AG10803 (cell line): ENCODE measurements around the gene BET1.
A peak's percentile ranks its signal among the peaks of the same experiment; 100 is the strongest.

Experiments
- DNase-seq: peaks from one replicate; pipeline ENCODE4 v3.0.0; 2010; ENCODE audit warnings: low read depth
- H3K4me3 ChIP-seq: 2 replicates; pipeline ENCODE4 v1.5.1; 2011; ENCODE audit warnings: mild to moderate bottlenecking, low read length, control low read depth
- TF ChIP-seq, protein P1 (sequence below): conservative IDR thresholded peaks from 2 replicates; pipeline ENCODE4 v1.5.1; 2011; ENCODE audit warnings: mild to moderate bottlenecking, low read length, control low read depth, inconsistent platforms

BET1 gene

DNA sequence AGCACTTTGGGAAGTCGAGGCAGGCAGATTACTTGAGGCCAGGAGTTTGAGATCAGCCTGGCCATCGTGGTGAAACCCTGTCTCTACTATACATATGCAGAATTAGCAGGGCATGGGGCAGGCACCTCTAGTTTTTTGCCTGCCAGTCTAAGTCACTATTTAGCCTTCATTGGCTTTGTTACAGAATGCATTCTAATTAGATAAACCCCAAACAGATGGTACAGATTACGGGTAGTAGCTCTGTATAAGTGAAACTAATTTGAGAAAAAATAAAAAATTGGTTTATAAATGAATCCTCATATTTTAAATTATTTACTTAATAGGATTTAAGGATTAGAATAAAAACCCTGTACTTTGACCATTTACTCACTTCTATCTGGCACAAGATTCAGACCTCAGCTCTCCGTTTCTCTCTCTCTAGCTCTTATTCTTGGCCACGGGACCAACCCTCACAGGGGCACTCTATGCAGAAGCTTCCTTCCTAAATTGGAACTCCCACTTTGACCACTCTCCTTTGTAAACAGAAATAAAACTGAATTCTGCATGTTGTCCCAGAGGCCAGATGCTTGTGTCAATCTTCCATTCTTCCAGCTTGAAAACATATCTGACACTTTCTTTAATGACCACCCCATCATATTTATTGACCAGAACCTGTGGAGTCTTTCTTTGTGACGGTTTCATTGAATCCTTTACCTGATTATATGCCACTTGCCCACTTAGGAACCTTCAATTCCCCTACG lies 26.8 kb downstream of the BET1 start:
- no peak overlapping the region for H3K4me3 ChIP-seq
- DNase-seq = no peak
- TF ChIP-seq, protein P1, sequence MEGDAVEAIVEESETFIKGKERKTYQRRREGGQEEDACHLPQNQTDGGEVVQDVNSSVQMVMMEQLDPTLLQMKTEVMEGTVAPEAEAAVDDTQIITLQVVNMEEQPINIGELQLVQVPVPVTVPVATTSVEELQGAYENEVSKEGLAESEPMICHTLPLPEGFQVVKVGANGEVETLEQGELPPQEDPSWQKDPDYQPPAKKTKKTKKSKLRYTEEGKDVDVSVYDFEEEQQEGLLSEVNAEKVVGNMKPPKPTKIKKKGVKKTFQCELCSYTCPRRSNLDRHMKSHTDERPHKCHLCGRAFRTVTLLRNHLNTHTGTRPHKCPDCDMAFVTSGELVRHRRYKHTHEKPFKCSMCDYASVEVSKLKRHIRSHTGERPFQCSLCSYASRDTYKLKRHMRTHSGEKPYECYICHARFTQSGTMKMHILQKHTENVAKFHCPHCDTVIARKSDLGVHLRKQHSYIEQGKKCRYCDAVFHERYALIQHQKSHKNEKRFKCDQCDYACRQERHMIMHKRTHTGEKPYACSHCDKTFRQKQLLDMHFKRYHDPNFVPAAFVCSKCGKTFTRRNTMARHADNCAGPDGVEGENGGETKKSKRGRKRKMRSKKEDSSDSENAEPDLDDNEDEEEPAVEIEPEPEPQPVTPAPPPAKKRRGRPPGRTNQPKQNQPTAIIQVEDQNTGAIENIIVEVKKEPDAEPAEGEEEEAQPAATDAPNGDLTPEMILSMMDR = no peak

GRCh38 chr7:93973134-93973533 lies 31.0 kb downstream of the BET1 start:
- H3K4me3 ChIP-seq = no peak overlapping the region
- DNase-seq = peak; percentile 29
- TF ChIP-seq, protein P1 = no peak

DNA sequence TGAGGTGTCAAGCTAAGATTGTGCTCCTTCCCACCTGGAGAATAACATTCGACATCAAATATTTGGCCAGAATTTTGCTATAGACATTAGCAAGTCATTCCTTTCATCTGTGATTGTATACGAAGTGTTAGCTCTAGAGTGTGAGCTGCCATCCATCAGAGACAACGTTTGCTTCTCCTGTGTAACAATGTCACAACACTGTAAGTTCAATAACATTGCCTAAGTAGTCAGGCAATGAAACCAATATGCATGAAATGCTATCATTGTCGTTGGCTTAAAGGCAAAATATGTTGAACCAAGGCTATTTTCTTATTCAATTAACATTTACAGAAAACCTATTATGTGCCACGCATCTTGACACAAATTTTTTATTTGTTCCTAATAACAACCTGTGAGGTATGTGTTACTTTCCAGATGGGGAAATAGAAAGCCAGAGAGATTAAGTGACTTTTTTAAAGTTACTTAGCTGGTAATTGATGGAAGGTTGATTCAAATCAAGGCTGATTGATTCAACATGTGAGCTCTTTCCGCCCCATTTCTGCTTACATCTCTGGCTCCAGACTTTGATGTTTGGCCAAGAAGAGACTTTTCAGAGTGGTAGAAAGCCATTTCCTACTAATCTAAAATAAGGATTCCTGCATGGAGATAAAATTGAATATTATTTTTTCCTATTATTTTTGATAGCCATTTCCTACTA lies 32.0 kb downstream of the BET1 start:
- DNase-seq = no peak
- TF ChIP-seq, protein P1 = no peak
- no peak overlapping the region for H3K4me3 ChIP-seq

DNA sequence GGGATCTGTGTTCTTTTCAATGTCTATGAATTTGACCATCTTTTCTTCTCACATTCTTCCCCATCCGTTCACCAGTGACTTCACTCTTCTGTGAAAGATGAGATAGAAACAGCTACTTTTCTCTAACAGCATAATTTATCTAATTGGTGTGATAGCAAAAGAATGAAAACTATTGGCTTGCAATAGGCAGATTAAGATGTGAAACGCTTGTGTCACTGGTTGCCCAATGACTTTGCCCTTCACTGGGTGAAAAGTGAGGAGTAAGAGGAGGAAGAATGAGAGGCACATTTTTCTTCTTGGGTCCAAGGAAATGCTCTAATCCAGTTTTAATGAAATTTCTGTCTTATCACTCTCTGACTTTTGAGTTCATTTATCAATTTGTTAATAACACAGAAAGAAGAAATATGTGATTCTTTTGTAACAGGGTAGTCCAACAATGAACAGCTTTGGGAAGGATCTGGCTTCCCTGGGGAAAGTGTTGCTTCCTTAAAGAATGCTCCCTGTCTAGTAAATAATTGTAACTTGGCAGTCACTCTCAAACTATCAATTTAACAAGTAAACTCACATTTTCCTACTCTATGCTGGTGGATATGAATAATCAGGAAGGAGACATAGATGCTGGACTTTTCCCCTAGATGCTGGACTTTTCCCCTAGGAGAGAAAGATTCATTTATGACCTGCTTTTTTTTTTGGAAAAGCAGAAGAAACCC lies 35.1 kb downstream of the BET1 start:
- TF ChIP-seq, protein P1 = no peak
- peak; percentile 50 for DNase-seq
- H3K4me3 ChIP-seq = no peak overlapping the region

GRCh38 chr7:93964813-93965212 lies 39.3 kb downstream of the BET1 start:
- DNase-seq = peak; percentile 59
- no peak overlapping the region for H3K4me3 ChIP-seq
- TF ChIP-seq, protein P1 = no peak

GRCh38 chr7:93964262-93964661 lies 39.9 kb downstream of the BET1 start:
- DNase-seq = no peak
- H3K4me3 ChIP-seq = no peak overlapping the region
- TF ChIP-seq, protein P1 = no peak
